Thyroid gland (tissue), 4 donors: ENCODE results near the gene CYBA.

Experiments
- CTCF ChIP-seq, 6 experiments: fragments of 200-600 bp in 3 of 6; fragments of 450-650 bp in 3 of 6; sonication (generic) in 3 of 6; IDR thresholded peaks; one replicate each; pipeline ENCODE4 v1.5.1; 2016 to 2019; ENCODE audit warnings: antibody characterized with exemption in 6 of 6, mild to moderate bottlenecking in 2 of 6, inconsistent platforms in 1 of 6, moderate library complexity in 1 of 6
- POLR2A ChIP-seq, 2 donors: fragments of 450-650 bp; IDR thresholded peaks; one replicate each; pipeline ENCODE4 v1.6.1; 2017; ENCODE audit warnings: antibody characterized with exemption in 2 of 2, mild to moderate bottlenecking in 2 of 2, moderate library complexity in 1 of 2

- no peak for TF ChIP-seq POLR2A (IDR thresholded peaks at IDR 0.05)
- TF ChIP-seq CTCF (IDR thresholded peaks at IDR 0.05) = no peak
Observed at GRCh38 chr16:88669980-88670379, 19.1 kb upstream of the CYBA start.
